A673 (cell line): Measurements from ENCODE around the gene ELP5. TPM values are rescaled to one million over a fixed set of nuclear protein-coding genes. Genes with fewer than 3 reads are reported as not detected.
"Not testable (repeated sequence)": the region's sequence is repeated elsewhere in the genome, so short reads cannot be mapped to it uniquely, and the experiment has no call there.

Source experiments
- BruUV-seq: library from RNA; stranded (reverse); fragments of 400-500 nt; replicated peaks from 2 replicates; lab custom pipeline; 2021; lab: Mats Ljungman, UMichigan
- CTCF ChIA-PET: fragments of 300-600 bp; sonication (Branson Sonifier 250); formaldehyde crosslinking; loops from one replicate; lab custom pipeline; 2022; ENCODE audit warnings: antibody characterized with exemption; lab: Charles Lee
- POLR2A ChIA-PET: fragments of 300-600 bp; sonication (Branson Sonifier 250); formaldehyde crosslinking; loops from one replicate; lab custom pipeline; 2022; ENCODE audit warnings: antibody characterized with exemption; ENCODE audit not compliant: low non-redundant PET; lab: Charles Lee
- DNase-seq: peaks from one replicate; pipeline ENCODE4 v3.0.0-alpha.2; 2015; ENCODE audit warnings: low spot score
- H3K27ac ChIP-seq: fragments of 200-600 bp; sonication (generic); 2 replicates; pipeline ENCODE4 v1.5.1; 2016; ENCODE audit warnings: mixed run types, low read depth, mild to moderate bottlenecking, mixed read lengths, antibody characterized with exemption, low read length; ENCODE audit not compliant: poor library complexity, severe bottlenecking
- H3K27me3 ChIP-seq: fragments of 200-600 bp; sonication (generic); replicated peaks from 2 replicates; pipeline ENCODE4 v1.6.1; 2017; ENCODE audit warnings: mixed run types, low read depth, mild to moderate bottlenecking, mixed read lengths, antibody characterized with exemption, low read length; ENCODE audit not compliant: insufficient read depth, poor library complexity
- H3K36me3 ChIP-seq: fragments of 200-600 bp; sonication (generic); 2 replicates; pipeline ENCODE4 v1.6.1; 2016; ENCODE audit warnings: mixed run types, mild to moderate bottlenecking, mixed read lengths, antibody characterized with exemption, low read length; ENCODE audit not compliant: insufficient read depth, poor library complexity, severe bottlenecking
- H3K4me1 ChIP-seq: fragments of 200-600 bp; sonication (generic); 2 replicates; pipeline ENCODE4 v1.6.1; 2017; ENCODE audit warnings: mixed run types, mild to moderate bottlenecking, mixed read lengths, antibody characterized with exemption, low read length; ENCODE audit not compliant: insufficient read depth, poor library complexity, severe bottlenecking
- H3K4me3 ChIP-seq: fragments of 200-600 bp; sonication (generic); 2 replicates; pipeline ENCODE4 v1.5.1; 2016; ENCODE audit warnings: low read depth, mixed run types, mild to moderate bottlenecking, mixed read lengths, low read length; ENCODE audit not compliant: poor library complexity, severe bottlenecking
- H3K9me3 ChIP-seq: fragments of 200-600 bp; sonication (generic); 2 replicates; pipeline ENCODE4 v1.6.1; 2016; ENCODE audit warnings: mixed run types, low read depth, mild to moderate bottlenecking, mixed read lengths, antibody characterized with exemption, low read length; ENCODE audit not compliant: poor library complexity, severe bottlenecking
- CTCF ChIP-seq: fragments of 300-800, 200-600 bp; sonication (generic); conservative IDR thresholded peaks from 2 replicates; pipeline ENCODE4 v1.5.1; 2017; ENCODE audit warnings: low read depth, mild to moderate bottlenecking, antibody characterized with exemption, low read length, moderate library complexity, mixed read lengths
- EZH2 ChIP-seq: fragments of 200-600 bp; sonication (generic); IDR thresholded peaks from 2 replicates; pipeline ENCODE4 v1.6.1; 2017; ENCODE audit warnings: borderline replicate concordance, low read depth, mild to moderate bottlenecking, mixed read lengths, antibody characterized with exemption, low read length; ENCODE audit not compliant: poor library complexity, severe bottlenecking
- intact Hi-C: fragments of 100-400 bp; cut with micrococcal nuclease; formaldehyde crosslinking; loops from one replicate; pipeline ENCODE4 v1.10.0; 2022; ENCODE audit not compliant: unreplicated experiment
- total RNA-seq: library from RNA; stranded (reverse); gene quantifications from 2 replicates; pipeline ENCODE4 v1.2.3, GENCODE V29; 2021

Gene ELP5
- total RNA-seq, 1 experiment from 2014 or later: 128 TPM

GRCh38 chr17:7242717-7243452 is 9.1 kb upstream of the ELP5 start:
- H3K36me3 ChIP-seq: peaks cover 43% of the 10 kb centered on the region
- peak; percentile 97 for DNase-seq
- H3K27me3 ChIP-seq: no peaks in the 10 kb centered on the region
- H3K27ac ChIP-seq: peak overlapping the region; percentile 84
- intact Hi-C loops: loop anchor here (1.0 kb wide), 1 partner anchor 8 kb away; the partner anchor contains the start of gene CTDNEP1
- CTCF ChIA-PET: interaction anchor here (0.6 to 1.0 kb wide), 3 partner anchors 22 to 161 kb away, joined by 3 to 5 read pairs (median 4); partner anchors contain the start of gene TMEM256
- peaks cover 23% of the 10 kb centered on the region for H3K4me1 ChIP-seq
- H3K4me3 ChIP-seq: peak overlapping the region; percentile 72
- H3K9me3 ChIP-seq: no peaks in the 10 kb centered on the region
- BruUV-seq: no TSS peak
- no peak for TF ChIP-seq CTCF
- TF ChIP-seq EZH2: no peak
- POLR2A ChIA-PET: interaction anchor here (0.6 to 0.7 kb wide), 3 partner anchors 9 to 445 kb away, joined by 3 to 10 read pairs (median 10); partner anchors contain the start of genes CTDNEP1 and TP53

- no peaks in the 10 kb centered on the region for H3K9me3 ChIP-seq
Observed at GRCh38 chr17:7243453-7243729, 8.6 kb upstream of the ELP5 start.

DNA sequence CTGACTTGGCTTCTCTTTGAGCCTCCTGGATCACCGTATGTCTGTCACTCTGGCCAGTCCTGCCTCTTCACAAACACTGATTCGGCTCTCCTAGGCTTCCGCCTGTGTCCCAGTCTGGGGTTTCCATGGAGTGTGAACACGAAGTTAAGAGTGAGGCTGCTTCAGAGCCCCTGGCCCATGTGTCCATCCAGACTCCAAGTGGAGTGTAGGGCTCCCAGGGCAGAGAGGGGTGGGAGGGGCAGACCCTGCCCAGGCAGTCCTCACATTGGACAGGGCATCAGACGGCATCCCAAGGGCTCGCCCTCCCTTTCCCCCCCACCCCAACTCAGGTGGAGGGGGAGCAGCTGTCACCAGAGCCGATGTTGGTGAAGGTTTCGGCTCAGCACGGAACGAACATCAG is 8.2 kb upstream of the ELP5 start:
- intact Hi-C loops: loop anchor here (1.0 kb wide), 1 partner anchor 7 kb away; the partner anchor contains the start of gene CTDNEP1
- BruUV-seq: TSS peak; percentile 25
- POLR2A ChIA-PET, H3K4me3 ChIP-seq, DNase-seq, H3K27ac ChIP-seq, H3K9me3 ChIP-seq, H3K27me3 ChIP-seq, CTCF ChIA-PET: not testable (repeated sequence)
- peaks cover 43% of the 10 kb centered on the region for H3K36me3 ChIP-seq
- H3K4me1 ChIP-seq: peaks cover 23% of the 10 kb centered on the region

More at GRCh38 chr17:7243453-7243729, 8.6 kb upstream of the ELP5 start:
- H3K27ac ChIP-seq: peak overlapping the region; percentile 84
- POLR2A ChIA-PET: no interaction called here
- peaks cover 43% of the 10 kb centered on the region for H3K36me3 ChIP-seq
- intact Hi-C loops: loop anchor here (1.0 kb wide), 1 partner anchor 8 kb away; the partner anchor contains the start of gene CTDNEP1
- TF ChIP-seq CTCF: no peak
- no peak for TF ChIP-seq EZH2
- no peaks in the 10 kb centered on the region for H3K27me3 ChIP-seq
- CTCF ChIA-PET: interaction anchor here (0.8 kb wide), 1 partner anchor 23 kb away, joined by 3 read pairs; no protein-coding TSS in a partner anchor
- H3K4me1 ChIP-seq: peaks cover 23% of the 10 kb centered on the region
- H3K4me3 ChIP-seq: peak overlapping the region; percentile 72
- DNase-seq: no peak
- BruUV-seq: no TSS peak
